ENCODE measurements around the gene FKBP6. TPM values are rescaled to one million over a fixed set of nuclear protein-coding genes. Genes with fewer than 3 reads are reported as not detected.
"Not testable (repeated sequence)": the region's sequence is repeated elsewhere in the genome, so short reads cannot be mapped to it uniquely, and the experiment has no call there.

The FKBP6 gene
- total RNA-seq, 1 donor from 2014 or later = not detected

- Mint-ChIP-seq H3K27me3 (peaks cover 3% of the 10 kb centered on the region), H3K36me3 (ENCODE audit: insufficient read depth) (no peaks in the 10 kb centered on the region), H3K27ac (no peak overlapping the region), H3K4me1 (ENCODE audit: low read depth) (peaks cover 1% of the 10 kb centered on the region), H3K9me3 (ENCODE audit: low read depth) (no peaks in the 10 kb centered on the region), H3K4me3 (ENCODE audit: low read depth) (peak overlapping the region; percentile 40)
- TF ChIP-seq CTCF (IDR thresholded peaks at IDR 0.05; ENCODE audit: unreplicated experiment) = no peak
- no peak for DNase-seq (ENCODE audit: low spot score, unreplicated experiment)
These were observed 69.7 kb downstream of the FKBP6 start for GRCh38 chr7:73397521-73398281.

- not testable (repeated sequence) for H3K27ac Mint-ChIP-seq; H3K9me3 Mint-ChIP-seq (ENCODE audit: low read depth); H3K4me1 Mint-ChIP-seq (ENCODE audit: low read depth); H3K36me3 Mint-ChIP-seq (ENCODE audit: insufficient read depth); DNase-seq (ENCODE audit: low spot score, unreplicated experiment); H3K4me3 Mint-ChIP-seq (ENCODE audit: low read depth); H3K27me3 Mint-ChIP-seq
These were observed 71.5 kb downstream of the FKBP6 start for GRCh38 chr7:73399185-73400050.

- not testable (repeated sequence) for H3K9me3 Mint-ChIP-seq (ENCODE audit: low read depth); DNase-seq (ENCODE audit: low spot score, unreplicated experiment); H3K4me1 Mint-ChIP-seq (ENCODE audit: low read depth); H3K4me3 Mint-ChIP-seq (ENCODE audit: low read depth); H3K36me3 Mint-ChIP-seq (ENCODE audit: insufficient read depth); H3K27ac Mint-ChIP-seq; H3K27me3 Mint-ChIP-seq
These were observed 76.9 kb downstream of the FKBP6 start for GRCh38 chr7:73404860-73405259.

Other genes with a start within 250 kb of the FKBP6 start
- 0.22 TPM in 1 of 2 replicates, not detected in the other for gene SPDYE9, start 242.1 kb upstream of the FKBP6 start, total RNA-seq
- gene NSUN5, start 19.3 kb upstream of the FKBP6 start, total RNA-seq = 35.2 and 36.8 TPM in 2 replicates
- 10.9 and 11.2 TPM in 2 replicates for gene TRIM50, start 79 bp upstream of the FKBP6 start, total RNA-seq
- 1.6 and 1.8 TPM in 2 replicates for gene FZD9, start 105.6 kb downstream of the FKBP6 start, total RNA-seq
- gene BAZ1B, start 194.1 kb downstream of the FKBP6 start, total RNA-seq = 90.5 and 92.1 TPM in 2 replicates
- gene BCL7B, start 229.5 kb downstream of the FKBP6 start, total RNA-seq = 37.8 and 46.1 TPM in 2 replicates

Measured in progenitor cell of endocrine pancreas (in vitro differentiated cells).